Measurements from ENCODE around the gene VSIG1. TPM values are rescaled to one million over a fixed set of nuclear protein-coding genes. Genes with fewer than 3 reads are reported as not detected.

VSIG1 gene
- total RNA-seq, 1 donor from 2014 or later: not detected

Other genes with a start within 250 kb of the VSIG1 start
- 58.0 TPM for gene MID2, start 219.2 kb upstream of the VSIG1 start, total RNA-seq (ENCODE audit: insufficient read depth, low replicate concordance)
- 1.2 TPM for gene TEX13B, start 62.7 kb upstream of the VSIG1 start, total RNA-seq (ENCODE audit: insufficient read depth, low replicate concordance)
- gene PSMD10, start 46.5 kb downstream of the VSIG1 start, total RNA-seq (ENCODE audit: insufficient read depth, low replicate concordance): 52.2 TPM
- 22.4 TPM for gene ATG4A, start 46.7 kb downstream of the VSIG1 start, total RNA-seq (ENCODE audit: insufficient read depth, low replicate concordance)